IPS-20b (cell line): ENCODE data around the gene NDOR1.
"Not testable (repeated sequence)": the region's sequence is repeated elsewhere in the genome, so short reads cannot be mapped to it uniquely, and the experiment has no call there.

Experiments
- H3K27ac ChIP-seq: one replicate; pipeline ENCODE4 v1.5.1; 2013; ENCODE audit warnings: low read length
- H3K27me3 ChIP-seq: 2 replicates; pipeline ENCODE4 v1.6.1; 2013; ENCODE audit warnings: mild to moderate bottlenecking, low read length, inconsistent platforms; ENCODE audit not compliant: insufficient read depth
- H3K36me3 ChIP-seq: 2 replicates; pipeline ENCODE4 v1.6.1; 2013; ENCODE audit warnings: low read depth, mild to moderate bottlenecking, inconsistent platforms, low read length, moderate library complexity; ENCODE audit not compliant: insufficient read depth
- H3K4me1 ChIP-seq: 2 replicates; pipeline ENCODE4 v1.6.1; 2013; ENCODE audit warnings: mild to moderate bottlenecking, control low read depth, inconsistent platforms, low read length, moderate library complexity; ENCODE audit not compliant: insufficient read depth
- H3K4me3 ChIP-seq: 2 replicates; pipeline ENCODE4 v1.5.1; 2013; ENCODE audit warnings: mild to moderate bottlenecking, low read length, inconsistent platforms
- H3K9ac ChIP-seq: 2 replicates; pipeline ENCODE4 v1.6.1; 2013; ENCODE audit warnings: low read depth, mild to moderate bottlenecking, inconsistent platforms, low read length, moderate library complexity
- H3K9me3 ChIP-seq: 2 replicates; pipeline ENCODE4 v1.6.1; 2013; ENCODE audit warnings: mild to moderate bottlenecking, low read depth, low read length, inconsistent platforms; ENCODE audit not compliant: insufficient read depth

Gene NDOR1

DNA sequence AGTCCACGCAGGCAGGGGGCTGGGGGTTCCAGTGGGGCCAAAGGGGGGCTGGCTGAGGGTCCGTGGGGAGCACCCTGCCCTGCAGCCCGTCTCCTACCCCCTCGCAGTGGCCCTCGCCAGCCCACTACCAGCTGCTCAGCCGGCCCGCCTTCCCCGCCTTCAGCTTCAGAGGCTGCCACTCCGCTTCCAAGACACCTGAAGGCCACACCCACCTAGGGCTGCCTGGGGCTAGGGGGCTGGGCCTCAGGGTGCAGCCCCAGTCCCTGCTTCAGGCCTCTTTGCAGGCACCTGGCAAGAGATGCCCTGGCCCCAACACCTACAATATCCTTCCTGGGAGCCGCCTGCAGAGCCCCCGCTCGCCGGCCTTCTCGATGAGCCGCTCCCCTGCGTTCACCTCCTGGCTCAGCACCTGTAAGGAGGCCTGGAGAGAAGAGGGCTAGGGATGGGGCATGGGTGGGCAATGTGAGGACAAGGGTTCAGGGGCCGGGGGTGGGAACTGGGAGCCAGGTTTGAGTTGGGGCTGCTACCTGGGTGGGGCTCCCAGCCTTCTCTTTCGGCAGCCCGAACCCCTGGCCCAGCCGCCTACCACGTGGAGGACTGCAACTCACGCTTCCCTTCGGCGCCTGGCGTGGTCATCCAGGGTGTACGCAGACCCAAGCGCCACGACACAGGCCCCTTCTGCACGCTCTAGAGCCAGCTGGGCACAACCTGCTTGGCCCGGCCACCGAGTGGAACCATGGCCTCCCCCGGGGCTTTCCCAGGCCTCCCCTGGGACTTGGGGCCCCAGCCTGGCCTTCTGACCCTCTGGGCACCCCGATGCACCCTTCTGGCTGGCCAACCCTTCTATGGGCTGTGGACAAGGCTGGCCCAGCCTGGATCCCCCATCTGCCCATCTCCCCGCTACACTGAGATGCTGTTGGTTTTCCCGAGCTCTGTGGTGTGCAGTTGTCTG, 47.3 kb downstream of the NDOR1 start:
- H3K27ac ChIP-seq: no peak overlapping the region

DNA sequence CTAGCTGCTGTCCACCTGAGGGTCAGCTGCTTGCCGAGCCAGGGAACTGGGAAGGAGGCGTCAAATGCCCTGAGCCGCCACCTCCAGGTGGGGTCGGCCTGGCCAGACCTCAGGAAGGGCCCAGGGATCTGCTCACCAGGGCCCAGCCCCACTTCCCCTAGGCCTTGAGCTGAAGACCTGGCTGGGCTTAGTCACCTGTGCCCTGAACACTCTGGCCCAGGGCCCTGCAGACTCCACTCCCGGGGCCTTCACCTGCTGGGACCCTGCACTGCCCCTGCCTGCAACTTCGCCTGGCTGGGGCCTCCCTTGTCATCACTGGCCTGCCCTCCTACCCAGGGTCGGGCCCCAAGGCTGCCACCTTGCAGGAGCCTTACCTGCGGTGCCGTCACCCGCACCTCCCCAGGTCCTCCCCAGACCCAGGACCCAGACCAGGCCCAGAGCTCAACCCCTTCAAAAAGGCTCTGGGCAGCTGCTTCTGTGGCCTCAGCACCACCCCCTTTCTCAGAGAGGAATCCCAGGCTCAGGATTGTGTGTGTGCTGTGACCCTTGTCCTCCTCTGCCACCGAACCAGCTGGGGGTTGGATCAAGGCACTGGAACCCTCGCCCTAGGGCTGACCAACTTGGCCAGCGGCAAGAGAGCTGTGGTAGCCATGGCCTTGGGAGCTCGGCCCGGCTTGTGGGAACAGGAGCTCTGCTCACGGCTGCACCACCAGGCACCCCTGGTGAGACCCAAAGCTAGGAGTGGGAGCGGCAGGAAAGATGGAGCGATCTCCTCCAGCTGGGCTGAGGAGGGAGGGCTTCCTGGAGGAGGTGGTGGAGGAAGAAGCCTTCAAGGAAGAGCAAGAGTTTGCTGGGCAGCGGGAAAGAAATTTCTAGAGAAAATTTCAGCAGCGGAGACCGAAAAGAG, 48.5 kb downstream of the NDOR1 start:
- H3K4me1 ChIP-seq: peaks cover 3% of the 10 kb centered on the region; the same call in 1 of the 2 replicates
- peaks cover 11% of the 10 kb centered on the region; the same call in 1 of the 2 replicates for H3K27me3 ChIP-seq
- peak overlapping the region; percentile 86; the same call in 1 of the 2 replicates for H3K9ac ChIP-seq
- no peak overlapping the region for H3K27ac ChIP-seq
- peak overlapping the region; percentile 90 for H3K4me3 ChIP-seq
- peaks cover 23% of the 10 kb centered on the region for H3K36me3 ChIP-seq
- H3K9me3 ChIP-seq: no peaks in the 10 kb centered on the region

More for the DNA sequence above, 47.3 kb downstream of the NDOR1 start:
- no peak overlapping the region for H3K4me3 ChIP-seq
- no peaks in the 10 kb centered on the region for H3K9me3 ChIP-seq
- H3K36me3 ChIP-seq: peaks cover 12% of the 10 kb centered on the region
- H3K4me1 ChIP-seq: peaks cover 3% of the 10 kb centered on the region; the same call in 1 of the 2 replicates
- H3K27me3 ChIP-seq: peaks cover 11% of the 10 kb centered on the region; the same call in 1 of the 2 replicates
- H3K9ac ChIP-seq: no peak overlapping the region

DNA sequence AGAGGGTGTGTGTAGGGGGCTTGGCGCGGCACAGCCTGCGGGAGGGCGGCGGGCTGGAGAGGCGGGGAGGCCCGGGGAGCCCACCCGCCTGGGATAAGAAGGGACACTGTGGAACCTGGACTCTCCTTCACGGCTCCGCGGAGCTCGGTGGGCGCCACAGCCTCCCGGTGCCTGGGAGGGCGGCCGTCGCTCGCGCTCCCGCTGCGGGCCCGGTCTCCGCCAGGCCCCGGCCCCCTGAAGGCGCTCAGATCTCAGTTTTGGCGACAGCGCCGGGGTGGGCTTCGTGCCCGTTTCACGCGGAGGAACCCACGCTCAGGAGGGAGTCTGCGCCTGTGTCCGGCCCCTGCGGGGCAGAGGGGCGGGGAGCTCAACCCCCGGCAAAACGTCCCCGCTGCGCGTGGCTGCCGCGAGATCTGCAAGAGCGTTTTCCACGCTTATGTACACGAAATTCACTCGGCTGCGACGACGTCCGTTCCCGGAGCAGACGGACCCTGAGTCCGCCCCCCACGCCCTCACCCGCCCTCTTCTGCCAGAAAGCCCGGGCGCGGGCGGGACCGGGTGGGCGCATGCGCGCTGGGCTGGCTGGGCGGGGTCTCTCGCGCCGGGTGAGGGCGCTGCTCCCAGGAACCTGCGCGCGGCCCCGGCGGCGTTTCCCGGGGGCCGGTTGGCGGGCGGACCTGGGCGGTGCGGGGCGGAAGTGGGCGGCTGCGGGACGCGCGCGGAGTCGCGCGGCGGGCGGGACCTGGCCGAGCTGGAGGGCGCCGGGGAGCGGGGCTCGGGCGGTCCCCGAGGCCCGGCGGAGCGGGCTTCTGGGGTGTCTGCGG, 49.3 kb downstream of the NDOR1 start, which contains the start of gene NELFB:
Gene NELFB, plus strand, starts transcription at position 704 of the 824 bp plus-strand sequence.
- Histone ChIP-seq H3K4me3 (peak within 1 kb of the TSS; percentile 93), H3K9ac (peak within 1 kb of the TSS; percentile 89), H3K9me3 (no peaks in the 10 kb centered on the region), H3K4me1 (peaks cover 3% of the 10 kb centered on the region; the same call in 1 of the 2 replicates), H3K36me3 (peaks cover 27% of the 10 kb centered on the region), H3K27me3 (peaks cover 11% of the 10 kb centered on the region; the same call in 1 of the 2 replicates), H3K27ac (peak within 1 kb of the TSS; percentile 29)

DNA sequence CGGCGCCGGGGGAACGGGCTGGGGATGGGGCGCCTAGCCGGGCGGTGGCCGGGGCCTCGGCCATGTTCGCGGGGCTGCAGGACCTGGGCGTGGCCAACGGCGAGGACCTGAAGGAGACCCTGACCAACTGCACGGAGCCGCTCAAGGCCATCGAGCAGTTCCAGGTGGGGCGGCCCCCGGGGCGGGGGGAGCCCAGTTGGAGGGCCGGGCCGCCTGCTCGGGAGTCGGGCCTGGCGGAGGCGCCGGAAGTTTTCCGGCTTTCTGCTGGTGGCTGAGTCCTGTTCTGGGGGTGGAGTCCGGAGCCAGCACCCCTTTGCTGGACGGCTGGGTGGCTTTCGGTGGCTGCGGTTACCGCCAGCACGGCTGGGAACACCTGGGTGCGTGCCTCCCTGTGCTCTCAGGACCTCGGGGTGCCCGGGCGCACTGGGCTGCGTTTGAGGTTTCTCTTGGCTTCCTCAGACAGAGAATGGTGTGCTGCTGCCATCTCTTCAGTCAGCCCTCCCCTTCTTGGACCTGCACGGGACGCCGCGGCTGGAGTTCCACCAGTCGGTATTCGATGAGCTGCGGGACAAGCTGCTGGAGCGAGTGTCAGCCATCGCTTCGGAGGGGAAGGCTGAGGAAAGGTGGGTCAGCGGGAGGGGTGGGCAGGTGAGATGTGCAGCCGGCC, 50.1 kb downstream of the NDOR1 start:
- Histone ChIP-seq H3K4me3 (peak overlapping the region; percentile 93), H3K9ac (peak overlapping the region; percentile 89), H3K9me3 (no peaks in the 10 kb centered on the region), H3K27me3 (peaks cover 11% of the 10 kb centered on the region; the same call in 1 of the 2 replicates), H3K36me3 (peaks cover 27% of the 10 kb centered on the region), H3K27ac (peak overlapping the region; percentile 29), H3K4me1 (peaks cover 3% of the 10 kb centered on the region; the same call in 1 of the 2 replicates)

DNA sequence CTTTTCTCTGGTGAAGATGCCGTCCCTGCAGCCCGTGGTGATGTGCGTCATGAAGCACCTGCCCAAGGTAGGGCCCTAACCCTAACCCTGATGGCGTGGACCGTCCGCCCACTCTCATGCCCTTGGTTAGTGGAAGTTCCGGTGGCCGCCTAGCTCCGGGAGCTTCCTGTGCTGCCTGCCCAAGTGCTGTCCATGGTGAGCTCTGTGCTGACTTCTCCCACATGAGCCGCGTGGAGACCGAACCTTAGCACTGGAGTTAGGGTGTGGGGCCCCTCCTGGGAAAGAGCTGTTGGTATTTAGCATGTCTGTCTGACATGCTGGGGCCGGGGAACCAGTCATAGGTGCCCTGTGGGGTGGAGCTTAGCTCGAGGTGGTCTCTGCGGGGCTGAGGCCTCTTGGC, 50.9 kb downstream of the NDOR1 start:
- Histone ChIP-seq H3K27me3 (peaks cover 11% of the 10 kb centered on the region; the same call in 1 of the 2 replicates), H3K9ac (peak overlapping the region; percentile 89; the same call in 1 of the 2 replicates), H3K4me1 (peaks cover 3% of the 10 kb centered on the region; the same call in 1 of the 2 replicates), H3K4me3 (peak overlapping the region; percentile 93), H3K9me3 (no peaks in the 10 kb centered on the region), H3K36me3 (peaks cover 27% of the 10 kb centered on the region), H3K27ac (no peak overlapping the region)

- Histone ChIP-seq H3K9me3 (no peaks in the 10 kb centered on the region), H3K9ac (no peak overlapping the region), H3K4me1 (peaks cover 3% of the 10 kb centered on the region; the same call in 1 of the 2 replicates), H3K27ac (no peak overlapping the region), H3K4me3 (no peak overlapping the region; the same call in 1 of the 2 replicates), H3K36me3 (peaks cover 27% of the 10 kb centered on the region), H3K27me3 (peaks cover 11% of the 10 kb centered on the region; the same call in 1 of the 2 replicates)
These were observed 51.4 kb downstream of the NDOR1 start for GRCh38 chr9:137256856-137257255.

GRCh38 chr9:137262173-137262908, 56.8 kb downstream of the NDOR1 start:
- H3K9me3 ChIP-seq, H3K4me1 ChIP-seq, H3K27me3 ChIP-seq, H3K4me3 ChIP-seq, H3K27ac ChIP-seq, H3K9ac ChIP-seq: not testable (repeated sequence)
- H3K36me3 ChIP-seq: peaks cover 35% of the 10 kb centered on the region

- H3K9me3 ChIP-seq: no peaks in the 10 kb centered on the region
- H3K27me3 ChIP-seq: no peaks in the 10 kb centered on the region
- no peaks in the 10 kb centered on the region for H3K4me1 ChIP-seq
- no peak overlapping the region for H3K27ac ChIP-seq
- H3K4me3 ChIP-seq: no peak overlapping the region
- peaks cover 33% of the 10 kb centered on the region for H3K36me3 ChIP-seq
- no peak overlapping the region for H3K9ac ChIP-seq
These were observed 57.4 kb downstream of the NDOR1 start for GRCh38 chr9:137262909-137263285.

- H3K4me1 ChIP-seq: no peaks in the 10 kb centered on the region
- no peaks in the 10 kb centered on the region for H3K9me3 ChIP-seq
- H3K27ac ChIP-seq: no peak overlapping the region
- no peak overlapping the region for H3K9ac ChIP-seq
- H3K27me3 ChIP-seq: no peaks in the 10 kb centered on the region
- H3K36me3 ChIP-seq: peaks cover 27% of the 10 kb centered on the region
- H3K4me3 ChIP-seq: no peak overlapping the region
These were observed 58.0 kb downstream of the NDOR1 start for GRCh38 chr9:137263506-137263905.

DNA sequence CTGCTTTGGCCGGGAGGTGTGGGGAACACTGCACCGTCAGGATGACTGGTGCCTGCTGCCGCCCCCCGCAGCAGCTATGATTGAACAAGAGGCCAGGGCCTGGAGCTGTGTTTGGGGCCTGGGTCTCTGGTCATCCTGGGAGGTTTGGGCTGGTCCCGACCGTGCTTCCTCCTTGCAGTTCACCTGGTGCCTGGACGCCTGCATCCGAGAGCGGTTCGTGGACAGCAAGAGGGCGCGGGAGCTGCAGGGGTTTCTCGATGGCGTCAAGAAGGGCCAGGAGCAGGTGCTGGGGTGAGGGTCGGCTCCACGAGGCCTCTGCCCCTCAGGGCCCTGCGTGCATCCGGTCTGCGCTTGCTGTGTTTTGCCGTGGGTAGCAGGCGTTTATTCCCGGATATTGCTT, 58.6 kb downstream of the NDOR1 start:
- Histone ChIP-seq H3K27me3 (no peaks in the 10 kb centered on the region), H3K9me3 (no peaks in the 10 kb centered on the region), H3K4me3 (no peak overlapping the region), H3K36me3 (peaks cover 27% of the 10 kb centered on the region), H3K4me1 (no peaks in the 10 kb centered on the region), H3K9ac (no peak overlapping the region), H3K27ac (no peak overlapping the region)
